Measurements from ENCODE around the gene SYNPR.

Gene SYNPR

DNA sequence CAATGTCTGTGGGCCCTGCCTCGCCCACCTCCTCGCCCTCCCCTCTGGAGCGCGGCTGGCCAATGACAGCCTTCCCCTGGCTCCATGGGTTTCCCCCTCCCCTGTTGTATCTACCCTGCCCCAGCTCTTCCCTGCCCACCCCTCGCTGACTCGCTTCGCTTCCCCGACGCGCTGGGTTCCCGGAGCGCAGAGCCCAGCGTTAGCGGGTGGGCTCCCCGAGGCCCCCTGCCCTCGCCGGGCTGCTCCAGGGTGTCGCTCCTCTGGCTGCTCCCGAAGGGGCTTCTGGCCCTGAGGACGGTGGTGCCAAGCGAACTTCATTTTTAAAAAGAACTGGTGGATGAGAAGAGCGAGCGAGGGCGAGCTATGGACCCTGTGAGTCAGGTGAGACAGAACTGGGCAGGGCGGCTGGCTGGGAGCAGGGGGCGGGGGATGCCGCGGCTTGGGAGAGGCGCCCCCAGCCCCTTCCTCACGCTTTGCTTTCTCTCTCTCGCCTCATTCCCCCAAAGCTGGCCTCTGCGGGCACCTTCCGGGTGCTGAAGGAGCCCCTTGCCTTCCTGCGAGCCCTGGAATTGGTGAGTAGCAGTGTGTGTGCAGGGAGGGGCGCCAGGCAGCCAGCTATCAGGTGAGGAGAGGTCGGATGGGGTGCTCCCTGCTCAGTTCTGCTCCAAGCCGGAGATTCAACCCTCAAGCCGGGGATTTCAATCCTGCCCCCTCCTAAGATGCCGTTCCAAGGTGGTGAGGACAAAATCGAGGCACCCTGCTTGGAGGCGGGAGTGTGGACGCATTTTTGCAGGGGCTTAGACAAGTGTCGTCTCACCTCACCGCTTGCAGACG lies at the start of gene SYNPR:
Gene SYNPR (plus strand): TSS at position 138 of the 834 bp plus-strand sequence.
- TF ChIP-seq, protein P1, sequence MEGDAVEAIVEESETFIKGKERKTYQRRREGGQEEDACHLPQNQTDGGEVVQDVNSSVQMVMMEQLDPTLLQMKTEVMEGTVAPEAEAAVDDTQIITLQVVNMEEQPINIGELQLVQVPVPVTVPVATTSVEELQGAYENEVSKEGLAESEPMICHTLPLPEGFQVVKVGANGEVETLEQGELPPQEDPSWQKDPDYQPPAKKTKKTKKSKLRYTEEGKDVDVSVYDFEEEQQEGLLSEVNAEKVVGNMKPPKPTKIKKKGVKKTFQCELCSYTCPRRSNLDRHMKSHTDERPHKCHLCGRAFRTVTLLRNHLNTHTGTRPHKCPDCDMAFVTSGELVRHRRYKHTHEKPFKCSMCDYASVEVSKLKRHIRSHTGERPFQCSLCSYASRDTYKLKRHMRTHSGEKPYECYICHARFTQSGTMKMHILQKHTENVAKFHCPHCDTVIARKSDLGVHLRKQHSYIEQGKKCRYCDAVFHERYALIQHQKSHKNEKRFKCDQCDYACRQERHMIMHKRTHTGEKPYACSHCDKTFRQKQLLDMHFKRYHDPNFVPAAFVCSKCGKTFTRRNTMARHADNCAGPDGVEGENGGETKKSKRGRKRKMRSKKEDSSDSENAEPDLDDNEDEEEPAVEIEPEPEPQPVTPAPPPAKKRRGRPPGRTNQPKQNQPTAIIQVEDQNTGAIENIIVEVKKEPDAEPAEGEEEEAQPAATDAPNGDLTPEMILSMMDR (IDR thresholded peaks at IDR 0.05; ENCODE audit: extremely low read depth, missing control alignments): no peak
- no peak for DNase-seq (ENCODE audit: low spot score)

DNA sequence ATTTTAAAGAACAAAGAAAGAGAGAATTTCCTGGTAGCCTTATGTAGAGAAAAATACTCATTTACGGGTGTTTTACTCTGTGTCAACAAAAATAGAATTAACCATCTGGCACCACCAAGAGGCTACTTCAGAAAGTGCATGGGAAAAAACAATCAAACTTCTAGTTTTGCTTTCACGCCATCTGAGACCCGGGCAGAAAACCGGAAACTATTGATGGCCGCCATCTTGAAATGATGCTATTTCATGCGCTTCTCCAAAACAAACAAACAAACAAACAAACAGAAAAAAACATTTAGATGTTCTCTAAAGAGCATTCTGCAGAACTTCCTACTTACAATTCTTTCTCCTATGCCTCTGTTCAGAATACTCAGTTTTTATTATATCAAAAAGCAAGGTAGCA lies 49.4 kb upstream of the SYNPR start:
- TF ChIP-seq, protein P1 (IDR thresholded peaks at IDR 0.05; ENCODE audit: extremely low read depth, missing control alignments): no peak
- peak; percentile 5 for DNase-seq (ENCODE audit: low spot score)

DNA sequence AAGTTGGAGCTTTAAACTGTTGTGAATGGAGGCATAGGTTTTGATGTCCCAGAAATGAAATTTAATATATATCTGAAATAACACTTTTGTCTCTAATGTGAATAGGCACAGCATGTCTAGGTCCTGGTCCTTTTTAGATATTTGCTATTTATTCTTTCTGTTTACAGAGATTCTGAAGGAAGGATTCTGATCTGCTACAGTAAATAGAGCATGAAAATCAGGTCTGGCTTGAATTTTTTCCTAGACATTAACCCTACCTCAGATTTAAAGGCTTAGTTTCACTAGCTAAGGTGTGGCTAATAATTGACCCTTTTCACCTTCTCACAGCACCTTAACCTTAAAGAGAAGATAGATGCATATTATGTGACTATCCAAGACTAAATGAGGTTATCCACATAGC lies 48.0 kb upstream of the SYNPR start:
- no peak for DNase-seq (ENCODE audit: low spot score)
- TF ChIP-seq, protein P1 (IDR thresholded peaks at IDR 0.05; ENCODE audit: extremely low read depth, missing control alignments): no peak

DNA sequence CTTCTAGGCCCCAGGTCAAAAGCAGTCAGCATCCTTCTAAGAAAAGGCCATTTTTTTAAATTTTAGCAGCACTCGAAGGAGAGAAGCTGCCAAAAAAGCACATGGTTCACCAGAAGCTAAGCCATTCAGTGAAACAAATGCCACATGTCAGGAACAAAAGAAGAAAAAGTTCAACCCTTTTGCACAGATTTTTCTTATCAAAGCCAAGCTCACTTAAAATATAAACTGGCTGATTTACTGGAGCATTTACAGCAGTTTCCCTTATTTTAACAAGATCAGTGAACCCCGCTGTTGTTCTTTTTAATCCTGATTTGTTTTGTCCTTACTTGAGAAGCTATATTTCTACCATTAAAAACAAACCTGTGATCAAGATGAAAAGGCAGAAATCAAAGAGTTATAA lies 46.5 kb upstream of the SYNPR start:
- TF ChIP-seq, protein P1 (IDR thresholded peaks at IDR 0.05; ENCODE audit: extremely low read depth, missing control alignments): no peak
- no peak for DNase-seq (ENCODE audit: low spot score)

DNA sequence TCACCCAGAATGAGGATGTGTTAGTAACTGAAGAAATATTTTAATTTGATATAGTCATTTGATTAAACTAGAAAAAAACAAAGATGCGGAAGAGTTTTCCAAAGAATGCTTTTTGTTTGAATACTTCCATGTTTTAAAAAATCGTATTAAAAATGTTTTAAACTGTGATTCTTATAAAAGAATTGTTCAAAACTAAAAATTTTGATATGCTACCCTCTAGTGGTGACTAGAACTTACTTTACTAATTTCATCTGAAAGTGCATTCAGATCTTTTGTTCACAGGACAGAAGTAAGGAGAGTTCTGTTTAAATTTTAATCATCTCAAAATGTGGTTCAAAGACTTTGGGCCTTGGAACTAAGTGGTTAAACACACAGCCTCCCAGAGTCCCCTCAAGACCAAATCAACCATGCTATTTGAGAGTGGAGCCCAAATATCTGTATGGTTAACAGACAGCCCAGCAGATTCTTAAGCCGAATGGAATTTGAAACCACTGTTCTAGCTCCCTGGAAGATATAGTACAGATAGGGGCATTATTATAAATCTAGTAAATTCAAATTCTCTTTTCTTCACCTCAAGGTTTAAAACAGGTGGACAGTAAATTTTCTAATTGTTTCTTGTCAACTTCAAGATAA lies 45.2 kb upstream of the SYNPR start:
- TF ChIP-seq, protein P1 (IDR thresholded peaks at IDR 0.05; ENCODE audit: extremely low read depth, missing control alignments): no peak
- DNase-seq (ENCODE audit: low spot score): no peak

DNA sequence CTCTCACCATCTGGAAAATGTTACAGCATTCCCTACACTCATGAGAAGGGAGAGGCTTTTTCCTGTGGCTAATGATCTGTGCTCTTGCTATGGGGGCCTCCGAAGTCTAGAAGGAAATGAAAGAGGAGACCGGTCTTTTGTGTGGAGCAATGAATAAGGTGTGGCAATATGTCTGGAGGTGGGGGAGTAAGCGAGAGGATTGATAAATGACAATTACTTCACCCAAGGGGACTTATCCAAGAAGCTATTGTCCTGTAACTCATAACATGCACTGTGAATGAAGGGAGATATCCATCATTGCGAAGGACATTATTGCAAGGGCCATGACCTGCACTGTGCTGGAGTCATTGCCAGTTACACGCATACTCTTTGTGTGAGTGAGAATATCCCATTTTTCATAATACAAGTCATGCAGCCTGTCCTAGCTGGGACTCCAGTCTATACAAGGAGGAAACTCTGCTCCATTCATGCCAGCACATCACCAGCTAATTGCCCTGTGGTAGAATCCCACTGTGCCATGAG lies 37.7 kb upstream of the SYNPR start:
- TF ChIP-seq, protein P1 (IDR thresholded peaks at IDR 0.05; ENCODE audit: extremely low read depth, missing control alignments): no peak
- DNase-seq (ENCODE audit: low spot score): no peak

DNA sequence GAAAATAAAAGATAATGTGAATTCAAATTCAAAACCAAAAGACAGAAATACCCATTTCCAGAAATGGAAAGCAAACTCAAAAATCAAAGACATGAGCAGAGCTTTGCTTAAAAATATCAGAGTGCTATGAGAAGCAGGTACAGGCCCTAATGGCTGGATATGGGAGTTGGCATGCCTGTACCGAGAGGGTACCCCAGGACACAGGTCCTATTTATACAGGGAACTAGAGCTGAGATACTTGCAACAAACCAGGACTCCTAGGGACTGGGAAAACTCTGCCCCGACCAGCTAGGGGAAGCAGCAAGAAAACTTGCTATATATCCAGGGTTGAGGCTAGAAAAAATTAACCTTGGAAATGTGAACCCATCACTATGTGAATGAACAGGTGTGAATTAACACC lies 36.0 kb upstream of the SYNPR start:
- DNase-seq (ENCODE audit: low spot score): no peak
- TF ChIP-seq, protein P1 (IDR thresholded peaks at IDR 0.05; ENCODE audit: extremely low read depth, missing control alignments): no peak

All from GM20000 (cell line).